HEK293T (cell line): Measurements from ENCODE around the gene ABCA6.

Source experiments
- CTCF ChIA-PET: fragments of 350-600 bp; formaldehyde crosslinking; extraction: SDS; loops from one replicate; lab custom pipeline; 2021; ENCODE audit warnings: antibody characterized with exemption, inconsistent platforms; lab: Yijun Ruan, JAX
- POLR2A ChIA-PET: fragments of 350-600 bp; formaldehyde crosslinking; extraction: SDS; loops from one replicate; lab custom pipeline; 2020; ENCODE audit warnings: antibody characterized with exemption, inconsistent platforms; lab: Yijun Ruan, JAX
- DNase-seq: peaks from one replicate; pipeline ENCODE4 v3.0.0; 2012; ENCODE audit warnings: mixed read lengths; ENCODE audit errors: extremely low spot score
- ARNT ChIP-seq: fragments of 450-650 bp; IDR thresholded peaks from 2 replicates; pipeline ENCODE4 v1.6.1; 2017; ENCODE audit warnings: mild to moderate bottlenecking
- BHLHE40 ChIP-seq: fragments of 450-650 bp; IDR thresholded peaks from 2 replicates; pipeline ENCODE4 v1.6.1; 2016; ENCODE audit warnings: mild to moderate bottlenecking, moderate library complexity, borderline replicate concordance
- CTBP1 ChIP-seq: fragments of 450-650 bp; IDR thresholded peaks from 2 replicates; pipeline ENCODE4 v1.6.1; 2016; ENCODE audit warnings: borderline replicate concordance
- ELF4 ChIP-seq: fragments of 450-650 bp; IDR thresholded peaks from 2 replicates; pipeline ENCODE4 v1.6.1; 2017; ENCODE audit warnings: antibody characterized with exemption
- FOXA1 ChIP-seq: fragments of 450-650 bp; IDR thresholded peaks from 2 replicates; pipeline ENCODE4 v1.6.1; 2016; ENCODE audit warnings: mild to moderate bottlenecking
- FOXK2 ChIP-seq: fragments of 450-650 bp; IDR thresholded peaks from 2 replicates; pipeline ENCODE4 v1.6.1; 2016; ENCODE audit warnings: mild to moderate bottlenecking
- FOXM1 ChIP-seq: fragments of 450-650 bp; IDR thresholded peaks from 2 replicates; pipeline ENCODE4 v1.6.1; 2017; ENCODE audit warnings: mild to moderate bottlenecking, borderline replicate concordance
- HDGF ChIP-seq: fragments of 450-650 bp; IDR thresholded peaks from 2 replicates; pipeline ENCODE4 v1.6.1; 2017; ENCODE audit warnings: antibody characterized with exemption, borderline replicate concordance
- L3MBTL2 ChIP-seq: fragments of 450-650 bp; conservative IDR thresholded peaks from 2 replicates; pipeline ENCODE4 v1.6.1; 2016; ENCODE audit warnings: mild to moderate bottlenecking
- LEF1 ChIP-seq: fragments of 450-650 bp; IDR thresholded peaks from 2 replicates; pipeline ENCODE4 v1.6.1; 2017; ENCODE audit warnings: mild to moderate bottlenecking, borderline replicate concordance
- NFRKB ChIP-seq: fragments of 450-650 bp; IDR thresholded peaks from 2 replicates; pipeline ENCODE4 v1.6.1; 2016; ENCODE audit warnings: mild to moderate bottlenecking, moderate library complexity
- PKNOX1 ChIP-seq: fragments of 450-650 bp; IDR thresholded peaks from 2 replicates; pipeline ENCODE4 v1.6.1; 2016
- SP1 ChIP-seq: fragments of 450-650 bp; IDR thresholded peaks from 2 replicates; pipeline ENCODE4 v1.6.1; 2017
- SUZ12 ChIP-seq: fragments of 450-650 bp; IDR thresholded peaks from 2 replicates; pipeline ENCODE4 v1.6.1; 2016; ENCODE audit warnings: mild to moderate bottlenecking
- TARDBP ChIP-seq: fragments of 450-650 bp; IDR thresholded peaks from 2 replicates; pipeline ENCODE4 v1.6.1; 2016
- ZNF384 ChIP-seq: fragments of 450-650 bp; IDR thresholded peaks from 2 replicates; pipeline ENCODE4 v1.6.1; 2016

Gene ABCA6

GRCh38 chr17:69056179-69056823 lies 85.4 kb downstream of the ABCA6 start:
- no peak for DNase-seq
- POLR2A ChIA-PET: no interaction called here
- CTCF ChIA-PET: no interaction called here
- TF ChIP-seq PKNOX1 (no peak), SP1 (no peak)

GRCh38 chr17:69055334-69055733 lies 86.4 kb downstream of the ABCA6 start:
- TF ChIP-seq L3MBTL2 (no peak), ARNT (no peak), PKNOX1 (no peak), LEF1 (no peak), FOXM1 (no peak), SP1 (no peak), FOXK2 (no peak), NFRKB (no peak), SUZ12 (no peak), BHLHE40 (no peak), ELF4 (no peak), TARDBP (no peak), ZNF384 (no peak), HDGF (no peak), CTBP1 (no peak), FOXA1 (no peak)
- ChIA-PET POLR2A (no interaction called here), CTCF (no interaction called here)
- no peak for DNase-seq

DNA sequence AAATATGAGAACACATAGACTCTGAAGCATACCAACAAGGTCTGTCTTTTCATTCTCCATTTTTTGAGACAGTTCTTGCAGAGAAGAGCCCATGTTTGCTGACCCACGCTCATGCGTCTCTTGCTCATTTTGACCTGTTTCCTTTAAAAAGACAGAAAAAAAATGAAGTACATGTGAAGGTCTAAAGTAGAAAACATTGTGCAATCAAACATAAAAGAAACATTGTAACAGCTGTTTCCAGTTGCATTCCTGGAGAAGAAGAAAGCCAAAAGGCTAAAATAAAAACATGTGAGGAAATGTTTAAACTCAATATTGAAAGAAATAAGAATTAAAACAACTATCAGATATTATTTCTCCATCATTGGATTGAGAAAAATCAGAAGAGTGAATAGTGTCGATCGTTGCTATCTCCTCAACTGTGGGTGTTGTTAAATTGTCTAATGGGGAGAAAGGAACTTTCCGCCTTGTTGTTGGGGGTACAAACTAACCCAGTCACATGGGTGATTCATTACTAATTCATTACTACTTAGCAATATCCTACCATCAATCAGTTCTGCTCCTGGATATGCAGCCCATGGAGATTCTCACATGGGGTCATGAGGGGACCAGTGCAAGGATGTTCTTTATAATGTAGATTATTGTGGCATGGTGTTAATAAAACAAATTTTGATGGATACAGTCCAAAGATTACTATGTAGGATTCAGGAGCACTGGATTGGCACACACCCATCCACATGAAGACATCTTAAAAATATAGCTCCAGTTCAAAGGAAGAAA lies 90.5 kb downstream of the ABCA6 start:
- ChIA-PET CTCF (no interaction called here), POLR2A (no interaction called here)
- DNase-seq: no peak
- TF ChIP-seq L3MBTL2 (no peak), TARDBP (no peak), CTBP1 (no peak), ZNF384 (no peak), PKNOX1 (no peak), SP1 (no peak), FOXK2 (no peak), ELF4 (no peak), SUZ12 (no peak), FOXA1 (no peak), NFRKB (no peak), ARNT (no peak), HDGF (no peak), LEF1 (no peak), BHLHE40 (no peak), FOXM1 (no peak)

GRCh38 chr17:69048634-69049033 lies 93.1 kb downstream of the ABCA6 start:
- TF ChIP-seq L3MBTL2 (no peak), FOXK2 (no peak), PKNOX1 (no peak), FOXM1 (no peak), FOXA1 (no peak), ELF4 (no peak), ARNT (no peak), ZNF384 (no peak), LEF1 (no peak), SUZ12 (no peak), SP1 (no peak), CTBP1 (no peak), TARDBP (no peak)
- no peak for DNase-seq
- POLR2A ChIA-PET: no interaction called here

DNA sequence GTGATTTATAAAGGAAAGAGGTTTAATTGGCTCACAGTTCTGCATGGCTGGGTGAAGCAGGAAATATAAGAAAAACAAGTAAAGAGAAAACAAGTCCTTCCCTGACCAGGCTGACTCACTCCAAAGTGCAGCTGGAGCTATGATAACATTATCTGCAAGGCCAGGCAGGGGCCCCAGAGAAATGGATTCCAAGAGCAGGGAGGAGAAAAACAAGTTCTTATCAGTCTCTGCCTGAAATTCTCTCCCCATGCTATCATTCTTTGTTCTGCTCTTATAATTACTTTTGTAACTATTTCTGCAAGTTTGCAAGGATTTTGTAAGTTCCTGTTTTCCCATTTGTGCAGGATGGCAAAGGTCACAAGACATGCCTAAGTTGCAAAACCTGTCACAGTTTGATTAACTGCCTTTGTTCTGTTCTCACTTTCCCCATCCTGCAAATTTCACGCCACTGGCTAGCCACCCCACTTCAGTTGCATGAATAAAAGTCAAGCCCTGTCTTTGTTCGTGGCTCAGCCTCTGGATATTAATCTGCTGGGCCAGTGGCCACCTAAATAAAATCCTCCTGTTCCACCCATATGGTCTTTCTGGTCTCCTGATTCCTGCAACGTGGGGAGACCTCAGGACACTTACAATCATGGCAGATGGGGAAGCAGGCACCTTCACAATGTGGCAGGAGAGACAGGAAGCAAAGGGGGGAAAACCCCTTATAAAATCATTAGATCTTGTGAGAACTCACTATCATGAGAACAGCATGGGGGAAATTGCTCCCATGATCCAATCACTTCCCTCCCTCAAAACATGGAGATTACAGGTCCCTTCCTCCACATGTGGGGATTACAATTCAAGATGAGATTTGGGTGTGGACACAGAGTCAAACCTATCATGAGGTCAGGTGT lies 94.1 kb downstream of the ABCA6 start:
- ChIA-PET CTCF (no interaction called here), POLR2A (no interaction called here)
- TF ChIP-seq NFRKB (no peak), FOXM1 (no peak), TARDBP (no peak), PKNOX1 (no peak), L3MBTL2 (no peak), LEF1 (no peak), SP1 (no peak), BHLHE40 (no peak), FOXA1 (no peak), ARNT (no peak), CTBP1 (no peak), ZNF384 (no peak), SUZ12 (no peak), FOXK2 (no peak), ELF4 (no peak)
- DNase-seq: no peak

More at GRCh38 chr17:69048634-69049033, 93.1 kb downstream of the ABCA6 start:
- CTCF ChIA-PET: no interaction called here
